A549 (cell line): ENCODE results near the gene CBR1.

ENCODE experiments used
- BCL3 ChIP-seq: fragments of >200 bp; sonication (Bioruptor Twin); formaldehyde crosslinking; IDR thresholded peaks from 3 replicates; pipeline ENCODE4 v1.6.1; 2016
- BHLHE40 ChIP-seq: IDR thresholded peaks from 2 replicates; pipeline ENCODE4 v1.6.1; 2012; ENCODE audit warnings: low read depth, low read length, inconsistent platforms
- CTCF ChIP-seq: fragments of >200 bp; sonication (Bioruptor Twin); formaldehyde crosslinking; IDR thresholded peaks from 3 replicates; pipeline ENCODE4 v1.5.1; 2016
- EP300 ChIP-seq, 2 experiments: fragments of >200 bp; sonication (Bioruptor Twin); formaldehyde crosslinking; IDR thresholded peaks; 2 replicates in 1 of 2; 3 replicates in 1 of 2; pipeline ENCODE4 v1.6.1; 2016 to 2017
- ESRRA ChIP-seq: fragments of 150-350 bp; IDR thresholded peaks from 2 replicates; pipeline ENCODE4 v1.6.1; 2014; ENCODE audit warnings: mild to moderate bottlenecking, low read length, borderline replicate concordance
- FOSL2 ChIP-seq, 2 experiments: fragments of 450-650 bp in 1 of 2; fragments of >200 bp in 1 of 2; sonication (Bioruptor Twin) in 1 of 2; formaldehyde crosslinking; IDR thresholded peaks; 2 replicates each; pipeline versions ENCODE4 v1.5.0 to v1.6.1; 2016 to 2020; ENCODE audit warnings: mild to moderate bottlenecking in 1 of 2, moderate library complexity in 1 of 2
- JUNB ChIP-seq: fragments of >200 bp; sonication (Bioruptor Twin); formaldehyde crosslinking; IDR thresholded peaks from 2 replicates; pipeline ENCODE4 v1.6.1; 2016
- MAX ChIP-seq: IDR thresholded peaks from 2 replicates; pipeline ENCODE4 v1.6.1; 2012
- MYC ChIP-seq: IDR thresholded peaks from 2 replicates; pipeline ENCODE4 v1.6.1; 2012; ENCODE audit warnings: mild to moderate bottlenecking, inconsistent platforms, low read length, improper control_type of control experiment, borderline replicate concordance
- NR3C1 ChIP-seq: fragments of >200 bp; sonication (Bioruptor Twin); formaldehyde crosslinking; IDR thresholded peaks from 3 replicates; pipeline ENCODE4 v1.6.1; 2017
- POLR2A ChIP-seq: IDR thresholded peaks from 2 replicates; pipeline ENCODE4 v1.6.1; 2012; ENCODE audit warnings: mild to moderate bottlenecking, low read length
- RAD21 ChIP-seq, 2 experiments: fragments of >200 bp in 1 of 2; sonication (Bioruptor Twin) in 1 of 2; formaldehyde crosslinking in 1 of 2; IDR thresholded peaks in 1 of 2; conservative IDR thresholded peaks in 1 of 2; 2 replicates in 1 of 2; 3 replicates in 1 of 2; pipeline ENCODE4 v1.6.1; 2012 to 2018; ENCODE audit warnings: inconsistent platforms in 1 of 2
- RCOR1 ChIP-seq: fragments of 150-350 bp; IDR thresholded peaks from 2 replicates; pipeline ENCODE4 v1.6.1; 2014; ENCODE audit warnings: antibody characterized with exemption, low read length, low read depth
- ZC3H11A ChIP-seq: fragments of 450-650 bp; IDR thresholded peaks from 2 replicates; pipeline ENCODE4 v1.6.1; 2014; ENCODE audit warnings: antibody characterized with exemption, mild to moderate bottlenecking

- TF ChIP-seq CTCF (no peak), POLR2A (no peak), EP300 (IDR thresholded peaks at IDR 0.05) (no peak), MYC (no peak), FOSL2 (IDR thresholded peaks at IDR 0.05) (no peak), FOSL2 (CRISPR knock-in tag; IDR thresholded peaks at IDR 0.05) (no peak), RAD21 (conservative IDR thresholded peaks at IDR 0.05 in 1 of 2, IDR thresholded peaks at IDR 0.05 in 1 of 2) (no peak), JUNB (no peak), BHLHE40 (no peak), BCL3 (no peak), RCOR1 (no peak), MAX (no peak), ESRRA (no peak), NR3C1 (no peak), ZC3H11A (no peak)
Measured at GRCh38 chr21:36030581-36031189, 39.1 kb upstream of the CBR1 start.
